ENCODE results near the gene TEX50.
A peak's percentile ranks its signal among the peaks of the same experiment; 100 is the strongest.
"Not testable (repeated sequence)": the region's sequence is repeated elsewhere in the genome, so short reads cannot be mapped to it uniquely, and the experiment has no call there.

The TEX50 gene

GRCh38 chr1:173661271-173661670, 26.1 kb downstream of the TEX50 start:
- no peak overlapping the region for H3K27ac ChIP-seq
- no peak overlapping the region for H3K4me3 ChIP-seq

- Histone ChIP-seq H3K27ac (no peak overlapping the region), H3K4me3 (no peak overlapping the region)
These were observed 26.6 kb downstream of the TEX50 start for GRCh38 chr1:173661763-173662162.

- no peak overlapping the region for H3K27ac ChIP-seq
- no peak overlapping the region for H3K4me3 ChIP-seq
These were observed 28.0 kb downstream of the TEX50 start for GRCh38 chr1:173663159-173663558.

- no peak overlapping the region for H3K27ac ChIP-seq
These were observed 31.5 kb downstream of the TEX50 start for GRCh38 chr1:173666646-173667045.

GRCh38 chr1:173669491-173669941, 34.4 kb downstream of the TEX50 start, which contains the start of gene ANKRD45:
Gene ANKRD45 (minus strand): TSS chr1:173669851. CDS start chr1:173659418, 10,433 bp downstream.
- no peak within 1 kb of the TSS for H3K27ac ChIP-seq

More at GRCh38 chr1:173666646-173667045, 31.5 kb downstream of the TEX50 start:
- H3K4me3 ChIP-seq = no peak overlapping the region

GRCh38 chr1:173674496-173674895, 39.4 kb downstream of the TEX50 start:
- H3K4me3 ChIP-seq, H3K27ac ChIP-seq: not testable (repeated sequence)

More at GRCh38 chr1:173669491-173669941, 34.4 kb downstream of the TEX50 start, which contains the start of gene ANKRD45:
- H3K4me3 ChIP-seq = peak within 1 kb of the TSS in 5 of 7 experiments; percentile 11 to 45 (median 14)

GRCh38 chr1:173680152-173680551, 45.0 kb downstream of the TEX50 start:
- not testable (repeated sequence) for H3K4me3 ChIP-seq, H3K27ac ChIP-seq

- H3K4me3 ChIP-seq = no peak overlapping the region
- H3K27ac ChIP-seq = no peak overlapping the region
These were observed 47.0 kb downstream of the TEX50 start for GRCh38 chr1:173682184-173682583.

- H3K4me3 ChIP-seq, H3K27ac ChIP-seq: not testable (repeated sequence)
These were observed 48.7 kb downstream of the TEX50 start for GRCh38 chr1:173683838-173684237.

- H3K4me3 ChIP-seq, H3K27ac ChIP-seq: not testable (repeated sequence)
These were observed 50.0 kb downstream of the TEX50 start for GRCh38 chr1:173685121-173685520.
